Neuronal stem cell (in vitro differentiated cells): Measurements from ENCODE around the gene CELA3A.
A peak's percentile ranks its signal among the peaks of the same experiment; 100 is the strongest.

Experiments
- DNase-seq: peaks from one replicate; pipeline ENCODE4 v3.0.0-alpha.2; 2013; ENCODE audit warnings: low spot score
- H2AFZ ChIP-seq: one replicate; pipeline ENCODE4 v1.6.1; 2013; ENCODE audit warnings: mild to moderate bottlenecking, low read length, inconsistent platforms
- H2AK5ac ChIP-seq: 2 replicates; pipeline ENCODE4 v1.6.1; 2013; ENCODE audit warnings: low read depth, mild to moderate bottlenecking, inconsistent platforms, low read length, moderate library complexity, mixed read lengths
- H2BK120ac ChIP-seq: 2 replicates; pipeline ENCODE4 v1.6.1; 2013; ENCODE audit warnings: low read depth, mild to moderate bottlenecking, inconsistent platforms, low read length, moderate library complexity, mixed read lengths
- H2BK12ac ChIP-seq: one replicate; pipeline ENCODE4 v1.6.1; 2013; ENCODE audit warnings: low read length, inconsistent platforms
- H2BK15ac ChIP-seq: 2 replicates; pipeline ENCODE4 v1.6.1; 2013; ENCODE audit warnings: mild to moderate bottlenecking, low read length, inconsistent platforms, mixed read lengths
- H2BK5ac ChIP-seq: one replicate; pipeline ENCODE4 v1.6.1; 2013; ENCODE audit warnings: inconsistent platforms, mild to moderate bottlenecking, low read length, moderate library complexity
- H3K14ac ChIP-seq: one replicate; pipeline ENCODE4 v1.6.1; 2013; ENCODE audit warnings: low read length, inconsistent platforms
- H3K18ac ChIP-seq: 2 replicates; pipeline ENCODE4 v1.6.1; 2013; ENCODE audit warnings: low read length, inconsistent platforms
- H3K23ac ChIP-seq: 2 replicates; pipeline ENCODE4 v1.6.1; 2013; ENCODE audit warnings: low read depth, mild to moderate bottlenecking, mixed read lengths, low read length, inconsistent platforms; ENCODE audit not compliant: poor library complexity
- H3K27ac ChIP-seq: replicated peaks from 3 replicates; pipeline ENCODE4 v1.5.1; 2013; ENCODE audit warnings: low read length, inconsistent platforms
- H3K27me3 ChIP-seq, 3 experiments: 2 replicates each; pipeline ENCODE4 v1.6.1; 2013; ENCODE audit warnings: low read length in 3 of 3, mild to moderate bottlenecking in 2 of 3, inconsistent platforms in 1 of 3, low read depth in 1 of 3, mixed read lengths in 1 of 3, moderate library complexity in 1 of 3; ENCODE audit not compliant: control insufficient read depth in 3 of 3, insufficient read depth in 3 of 3
- H3K36me3 ChIP-seq, 2 donors: replicated peaks in 1 of 2; 2 replicates each; pipeline ENCODE4 v1.6.1; 2013; ENCODE audit warnings: low read length in 2 of 2; ENCODE audit not compliant: control insufficient read depth in 2 of 2, insufficient read depth in 2 of 2
- H3K4ac ChIP-seq: 2 replicates; pipeline ENCODE4 v1.6.1; 2013; ENCODE audit warnings: inconsistent platforms, mild to moderate bottlenecking, low read length, moderate library complexity
- H3K4me1 ChIP-seq, 2 donors: 1 replicate in 1 of 2; 2 replicates in 1 of 2; pipeline ENCODE4 v1.6.1; 2013; ENCODE audit warnings: low read length in 2 of 2, low read depth in 1 of 2; ENCODE audit not compliant: control insufficient read depth in 2 of 2, insufficient read depth in 1 of 2
- H3K4me2 ChIP-seq: one replicate; pipeline ENCODE4 v1.6.1; 2013; ENCODE audit warnings: mild to moderate bottlenecking, low read length, inconsistent platforms; ENCODE audit not compliant: insufficient read depth, poor library complexity, severe bottlenecking
- H3K4me3 ChIP-seq, 2 donors: 2 replicates each; pipeline ENCODE4 v1.5.1; 2013; ENCODE audit warnings: low read length in 2 of 2, mild to moderate bottlenecking in 2 of 2, inconsistent platforms in 1 of 2, moderate library complexity in 1 of 2
- H3K79me1 ChIP-seq: one replicate; pipeline ENCODE4 v1.6.1; 2013; ENCODE audit warnings: low read depth, mild to moderate bottlenecking, inconsistent platforms, low read length, moderate library complexity
- H3K9ac ChIP-seq: one replicate; pipeline ENCODE4 v1.6.1; 2013; ENCODE audit warnings: mild to moderate bottlenecking, low read depth, low read length, inconsistent platforms; ENCODE audit not compliant: poor library complexity
- H3K9me3 ChIP-seq, 2 donors: replicated peaks in 1 of 2; 2 replicates each; pipeline versions ENCODE3 to v1.6.1; 2013; ENCODE audit warnings: low read length in 2 of 2, mild to moderate bottlenecking in 2 of 2, inconsistent platforms in 1 of 2, low read depth in 1 of 2, mixed read lengths in 1 of 2, moderate library complexity in 1 of 2; ENCODE audit not compliant: control insufficient read depth in 2 of 2, insufficient read depth in 1 of 2
- H4K8ac ChIP-seq: one replicate; pipeline ENCODE4 v1.6.1; 2013; ENCODE audit warnings: low read depth, mild to moderate bottlenecking, inconsistent platforms, low read length, moderate library complexity
- H4K91ac ChIP-seq: one replicate; pipeline ENCODE4 v1.6.1; 2013; ENCODE audit warnings: low read length, low read depth, mild to moderate bottlenecking, inconsistent platforms; ENCODE audit not compliant: poor library complexity
- WGBS, 2 donors: extraction: QIAGEN DNeasy Blood & Tissue Kit; methylation state at CpG; one replicate each; pipeline ENCODE4 v1.1.7; 2013; ENCODE audit warnings: missing lambda C conversion rate in 2 of 2, mixed read lengths in 1 of 2; ENCODE audit not compliant: insufficient read length in 2 of 2, insufficient replicate concordance in 1 of 2; ENCODE audit errors: extremely low coverage in 2 of 2; 5-methylcytosine and 5-hydroxymethylcytosine counted together

CELA3A gene

GRCh38 chr1:22018583-22019559, 17.4 kb downstream of the CELA3A start:
- no peak for DNase-seq
- H3K4me2 ChIP-seq: no peak overlapping the region
- H2AK5ac ChIP-seq: no peak overlapping the region
- H3K4me3 ChIP-seq: no peak overlapping the region
- H2BK120ac ChIP-seq: no peak overlapping the region
- no peak overlapping the region for H3K14ac ChIP-seq
- H3K23ac ChIP-seq: no peak overlapping the region
- H3K79me1 ChIP-seq: no peaks in the 10 kb centered on the region
- no peak overlapping the region for H4K8ac ChIP-seq
- H3K36me3 ChIP-seq: no peaks in the 10 kb centered on the region
- H2BK5ac ChIP-seq: no peak overlapping the region
- no peak overlapping the region for H3K18ac ChIP-seq
- peaks cover 0 to 3% of the 10 kb centered on the region in 2 donors for H3K4me1 ChIP-seq
- no peak overlapping the region for H3K9ac ChIP-seq
- no peaks in the 10 kb centered on the region for H3K9me3 ChIP-seq
- no peak overlapping the region for H3K4ac ChIP-seq
- no peak overlapping the region for H2BK15ac ChIP-seq
- H3K27me3 ChIP-seq: no peaks in the 10 kb centered on the region
- no peak overlapping the region for H4K91ac ChIP-seq
- peak overlapping the region; percentile 7 for H2AFZ ChIP-seq
- no peak overlapping the region for H3K27ac ChIP-seq
- no peak overlapping the region for H2BK12ac ChIP-seq
- WGBS, 2 donors: no CpG with 5 or more reads among the region's 10 CpGs

GRCh38 chr1:22021061-22021460, 19.6 kb downstream of the CELA3A start:
- Histone ChIP-seq H2BK5ac (no peak overlapping the region), H4K8ac (no peak overlapping the region), H2BK12ac (no peak overlapping the region), H3K18ac (no peak overlapping the region), H3K9ac (no peak overlapping the region), H2BK120ac (no peak overlapping the region), H3K4me1 (peaks cover 6 to 7% of the 10 kb centered on the region in 2 donors), H2AFZ (no peak overlapping the region), H3K14ac (no peak overlapping the region), H3K4me2 (no peak overlapping the region), H4K91ac (no peak overlapping the region), H3K27me3 (no peaks in the 10 kb centered on the region), H3K23ac (no peak overlapping the region), H3K4ac (no peak overlapping the region), H3K36me3 (no peaks in the 10 kb centered on the region), H3K4me3 (no peak overlapping the region), H3K9me3 (no peaks in the 10 kb centered on the region), H3K79me1 (no peaks in the 10 kb centered on the region), H3K27ac (no peak overlapping the region), H2BK15ac (no peak overlapping the region), H2AK5ac (no peak overlapping the region)
- no peak for DNase-seq
- WGBS, 2 donors: no CpG with 5 or more reads among the region's 6 CpGs

GRCh38 chr1:22024485-22025367, 23.3 kb downstream of the CELA3A start:
- Histone ChIP-seq H2BK5ac (peak overlapping the region; percentile 93), H3K27me3 (no peaks in the 10 kb centered on the region), H3K9me3 (no peaks in the 10 kb centered on the region), H3K9ac (peak overlapping the region; percentile 88), H2BK12ac (peak overlapping the region; percentile 58), H4K91ac (no peak overlapping the region), H3K4me1 (peaks cover 8 to 12% of the 10 kb centered on the region in 2 donors), H3K36me3 (peaks cover 0 to 6% of the 10 kb centered on the region in 2 donors), H3K4me3 (peak overlapping the region; percentile 71 to 86), H3K4me2 (peak overlapping the region; percentile 91), H4K8ac (no peak overlapping the region), H2AK5ac (no peak overlapping the region), H3K79me1 (peaks cover 2% of the 10 kb centered on the region), H3K18ac (peak overlapping the region; percentile 94), H3K27ac (peak overlapping the region; percentile 73), H3K4ac (no peak overlapping the region), H2BK15ac (peak overlapping the region; percentile 94), H2BK120ac (no peak overlapping the region), H2AFZ (peak overlapping the region; percentile 93), H3K23ac (no peak overlapping the region), H3K14ac (peak overlapping the region; percentile 56)
- WGBS, 2 donors: no CpG with 5 or more reads among the region's 33 CpGs
- no peak for DNase-seq
